Uterus (tissue), 4 donors: ENCODE data around the gene ERLIN1. TPM values are rescaled to one million over a fixed set of nuclear protein-coding genes. Genes with fewer than 3 reads are reported as not detected.
A peak's percentile ranks its signal among the peaks of the same experiment; 100 is the strongest.

Source experiments
- DNase-seq, 2 donors: peaks; one replicate each; pipeline ENCODE4 v3.0.0-alpha.2; 2019 to 2020
- H3K27ac ChIP-seq, 2 donors: fragments of 200-600 bp; sonication (generic); 1 replicate in 1 of 2; 2 replicates in 1 of 2; pipeline ENCODE4 v1.5.1; 2016 to 2018
- H3K27me3 ChIP-seq, 2 donors: fragments of 200-600 bp; sonication (generic); one replicate each; pipeline ENCODE4 v1.5.1; 2018 to 2019; ENCODE audit warnings: control low read depth in 1 of 2
- H3K36me3 ChIP-seq, 2 donors: fragments of 200-600 bp; sonication (generic); one replicate each; pipeline ENCODE4 v1.5.1; 2019; ENCODE audit warnings: control low read depth in 1 of 2
- H3K4me1 ChIP-seq, 2 donors: fragments of 200-600 bp; sonication (generic); one replicate each; pipeline ENCODE4 v1.5.1; 2018 to 2019; ENCODE audit warnings: control low read depth in 1 of 2
- H3K4me3 ChIP-seq, 2 donors: fragments of 200-600 bp; sonication (generic); 1 replicate in 1 of 2; 2 replicates in 1 of 2; pipeline ENCODE4 v1.5.1; 2018 to 2019; ENCODE audit warnings: mild to moderate bottlenecking in 1 of 2
- H3K9me3 ChIP-seq, 2 donors: fragments of 200-600 bp; sonication (generic); one replicate each; pipeline ENCODE4 v1.5.1; 2019; ENCODE audit warnings: control low read depth in 1 of 2
- POLR2A ChIP-seq, 2 donors: fragments of 450-650 bp; IDR thresholded peaks; one replicate each; pipeline ENCODE4 v1.6.1; 2016; ENCODE audit warnings: antibody characterized with exemption in 2 of 2, mild to moderate bottlenecking in 1 of 2, moderate library complexity in 1 of 2
- intact Hi-C: fragments of 100-400 bp; cut with DNase I; formaldehyde crosslinking; loops from one replicate; pipeline ENCODE4 v1.15.1; 2023; ENCODE audit warnings: low total_unique reads
- total RNA-seq, 4 donors: library from RNA; depleted of rRNA in 3 of 4; stranded (reverse); fragments of >200 nt in 3 of 4; gene quantifications; one replicate each; pipeline versions ENCODE4 v1.1.0 to v1.2.4, GENCODE V29; 2014 to 2023
- TF ChIP-seq, protein P1 (sequence below), 4 experiments: fragments of 200-600 bp in 2 of 4; fragments of 450-650 bp in 2 of 4; sonication (generic) in 2 of 4; IDR thresholded peaks; one replicate each; pipeline ENCODE4 v1.5.1; 2016 to 2019; ENCODE audit warnings: antibody characterized with exemption in 4 of 4, mild to moderate bottlenecking in 2 of 4, moderate library complexity in 1 of 4
- donor health status: DM: yes; HTN: yes; CAD: no.

Gene ERLIN1
- total RNA-seq, 4 donors from 2014 or later = 2.4 to 44.8 (median 16.7) TPM

DNA sequence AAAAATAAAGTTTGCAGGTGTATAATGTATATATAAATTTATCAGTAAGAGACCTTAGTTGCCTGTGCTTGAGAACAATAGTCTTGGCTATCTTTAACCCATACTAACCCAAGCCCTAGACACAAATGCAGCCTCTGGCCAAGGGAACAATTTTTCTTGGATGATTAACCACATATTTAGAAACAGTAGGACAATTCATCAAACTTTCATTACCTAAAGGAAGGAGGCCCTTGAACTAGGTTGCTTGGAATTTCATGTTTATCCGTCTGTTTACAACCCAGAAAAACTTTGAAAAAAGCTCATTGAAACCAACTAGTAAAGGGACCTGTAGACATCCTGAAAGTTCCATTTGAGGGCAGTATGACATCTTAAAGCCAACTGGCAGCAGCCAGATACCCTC is 8.9 kb upstream of the ERLIN1 start:
- intact Hi-C loops = no loop called here
- Histone ChIP-seq H3K4me1 (no peaks in the 10 kb centered on the region), H3K4me3 (no peak overlapping the region), H3K36me3 (no peaks in the 10 kb centered on the region), H3K27me3 (no peaks in the 10 kb centered on the region), H3K9me3 (no peaks in the 10 kb centered on the region), H3K27ac (no peak overlapping the region)
- DNase-seq = no peak
- no peak for TF ChIP-seq POLR2A (IDR thresholded peaks at IDR 0.05)
- TF ChIP-seq, protein P1, sequence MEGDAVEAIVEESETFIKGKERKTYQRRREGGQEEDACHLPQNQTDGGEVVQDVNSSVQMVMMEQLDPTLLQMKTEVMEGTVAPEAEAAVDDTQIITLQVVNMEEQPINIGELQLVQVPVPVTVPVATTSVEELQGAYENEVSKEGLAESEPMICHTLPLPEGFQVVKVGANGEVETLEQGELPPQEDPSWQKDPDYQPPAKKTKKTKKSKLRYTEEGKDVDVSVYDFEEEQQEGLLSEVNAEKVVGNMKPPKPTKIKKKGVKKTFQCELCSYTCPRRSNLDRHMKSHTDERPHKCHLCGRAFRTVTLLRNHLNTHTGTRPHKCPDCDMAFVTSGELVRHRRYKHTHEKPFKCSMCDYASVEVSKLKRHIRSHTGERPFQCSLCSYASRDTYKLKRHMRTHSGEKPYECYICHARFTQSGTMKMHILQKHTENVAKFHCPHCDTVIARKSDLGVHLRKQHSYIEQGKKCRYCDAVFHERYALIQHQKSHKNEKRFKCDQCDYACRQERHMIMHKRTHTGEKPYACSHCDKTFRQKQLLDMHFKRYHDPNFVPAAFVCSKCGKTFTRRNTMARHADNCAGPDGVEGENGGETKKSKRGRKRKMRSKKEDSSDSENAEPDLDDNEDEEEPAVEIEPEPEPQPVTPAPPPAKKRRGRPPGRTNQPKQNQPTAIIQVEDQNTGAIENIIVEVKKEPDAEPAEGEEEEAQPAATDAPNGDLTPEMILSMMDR (IDR thresholded peaks at IDR 0.05) = no peak

DNA sequence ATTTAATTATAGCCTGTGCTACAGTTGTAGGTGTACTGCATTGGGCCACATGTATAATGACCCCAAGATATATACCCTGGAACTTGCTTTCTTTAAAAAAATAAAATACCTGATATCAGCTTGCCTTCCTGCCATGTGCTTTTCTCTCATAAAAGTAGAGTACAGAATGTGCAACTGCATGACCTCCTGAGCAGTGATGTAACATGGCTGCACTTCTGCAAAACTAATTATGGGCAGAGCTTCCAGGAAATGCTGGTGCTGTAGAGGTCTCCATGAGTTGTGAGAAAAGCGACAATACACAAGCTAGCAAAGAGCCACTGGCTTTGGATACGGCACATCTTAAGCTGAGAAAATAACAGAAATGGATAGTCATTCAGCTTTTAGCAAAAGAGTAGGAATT is 6.5 kb upstream of the ERLIN1 start:
- intact Hi-C loops = no loop called here
- TF ChIP-seq POLR2A (IDR thresholded peaks at IDR 0.05) = no peak

DNA sequence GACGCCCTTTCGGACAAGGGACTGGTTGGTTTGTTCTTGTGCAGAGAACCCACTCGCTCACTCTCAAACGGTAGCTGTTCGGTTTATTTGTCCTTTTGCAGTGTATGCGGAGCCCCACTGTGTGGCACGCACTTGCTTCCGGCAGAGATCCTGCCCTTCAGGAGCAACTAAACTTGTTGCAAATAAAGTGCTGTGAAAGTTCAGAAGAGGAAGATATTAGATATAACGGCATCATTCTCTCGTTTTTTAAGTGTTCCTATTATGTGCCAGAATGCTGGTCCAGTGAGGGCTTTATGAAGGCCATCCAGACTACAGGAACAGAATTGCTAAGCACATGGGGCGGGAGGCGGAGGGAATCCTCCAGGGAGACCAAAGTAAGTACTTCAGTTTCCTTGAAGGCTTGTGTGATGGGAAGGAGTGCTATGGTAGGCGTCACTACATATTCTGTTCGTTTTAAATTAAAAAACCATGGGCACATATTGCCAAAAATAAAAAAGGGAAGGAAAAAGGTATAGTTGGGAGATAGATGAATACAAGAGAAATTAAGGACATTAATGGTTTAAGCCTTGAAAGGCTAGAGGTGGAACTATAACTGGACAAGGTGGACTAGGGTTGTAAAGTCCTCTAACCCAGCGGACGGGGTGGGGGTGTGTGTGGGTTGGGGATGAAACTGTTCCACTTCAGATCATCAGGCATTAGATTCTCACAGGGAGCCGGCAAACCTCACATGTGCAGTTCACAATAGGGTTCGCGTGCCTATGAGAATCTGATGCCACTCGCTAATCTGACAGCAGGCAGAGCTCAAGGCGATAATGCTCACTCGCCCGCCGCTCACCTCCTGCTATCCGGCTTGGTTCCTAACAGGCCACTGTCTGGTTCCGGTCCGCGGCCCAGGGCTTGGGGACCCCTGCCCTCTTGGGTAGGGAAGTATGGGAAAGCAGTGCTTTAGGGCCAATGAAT is 704 bp upstream of the ERLIN1 start:
- peak in 1 of 2 donors; percentile 31 for DNase-seq
- H3K27ac ChIP-seq = peak overlapping the region; percentile 87 to 90
- H3K4me1 ChIP-seq = peaks cover 5 to 10% of the 10 kb centered on the region in 2 donors
- no peak for TF ChIP-seq POLR2A (IDR thresholded peaks at IDR 0.05)
- TF ChIP-seq, protein P1 (IDR thresholded peaks at IDR 0.05) = no peak
- no peaks in the 10 kb centered on the region for H3K36me3 ChIP-seq
- H3K4me3 ChIP-seq = peak overlapping the region; percentile 82 to 99
- intact Hi-C loops = no loop called here
- no peaks in the 10 kb centered on the region for H3K27me3 ChIP-seq
- no peaks in the 10 kb centered on the region for H3K9me3 ChIP-seq

More for the DNA sequence above, 6.5 kb upstream of the ERLIN1 start:
- no peak overlapping the region for H3K4me3 ChIP-seq
- H3K9me3 ChIP-seq = no peaks in the 10 kb centered on the region
- no peaks in the 10 kb centered on the region for H3K36me3 ChIP-seq
- no peaks in the 10 kb centered on the region for H3K27me3 ChIP-seq
- H3K27ac ChIP-seq = no peak overlapping the region
- peaks cover under 1 to 2% of the 10 kb centered on the region in 2 donors for H3K4me1 ChIP-seq
- no peak for DNase-seq

DNA sequence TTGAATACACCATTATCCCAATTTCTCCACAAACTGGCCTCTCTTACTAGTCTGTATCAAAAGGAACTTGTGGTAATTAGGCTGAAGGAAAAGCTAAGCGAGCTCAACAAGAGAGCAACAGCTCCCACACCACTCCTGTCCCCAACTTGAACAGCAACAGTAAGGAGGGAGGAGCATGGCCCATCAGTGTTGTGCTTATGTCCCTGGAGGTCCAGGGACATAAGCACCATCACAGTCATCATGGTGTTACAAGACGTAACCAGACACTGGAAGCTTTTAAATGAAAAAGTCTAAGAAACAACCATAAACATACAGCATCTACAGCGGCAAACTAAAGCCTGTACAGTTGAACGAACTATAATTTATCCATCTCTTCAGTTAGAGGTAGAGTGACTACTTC is 989 bp downstream of the ERLIN1 start:
- DNase-seq = no peak
- H3K9me3 ChIP-seq = no peaks in the 10 kb centered on the region
- peak overlapping the region; percentile 82 to 99 for H3K4me3 ChIP-seq
- H3K27me3 ChIP-seq = no peaks in the 10 kb centered on the region
- TF ChIP-seq, protein P1 (IDR thresholded peaks at IDR 0.05) = no peak
- no peaks in the 10 kb centered on the region for H3K36me3 ChIP-seq
- intact Hi-C loops = no loop called here
- H3K27ac ChIP-seq = peak overlapping the region; percentile 87 to 90
- peaks cover 5 to 10% of the 10 kb centered on the region in 2 donors for H3K4me1 ChIP-seq

DNA sequence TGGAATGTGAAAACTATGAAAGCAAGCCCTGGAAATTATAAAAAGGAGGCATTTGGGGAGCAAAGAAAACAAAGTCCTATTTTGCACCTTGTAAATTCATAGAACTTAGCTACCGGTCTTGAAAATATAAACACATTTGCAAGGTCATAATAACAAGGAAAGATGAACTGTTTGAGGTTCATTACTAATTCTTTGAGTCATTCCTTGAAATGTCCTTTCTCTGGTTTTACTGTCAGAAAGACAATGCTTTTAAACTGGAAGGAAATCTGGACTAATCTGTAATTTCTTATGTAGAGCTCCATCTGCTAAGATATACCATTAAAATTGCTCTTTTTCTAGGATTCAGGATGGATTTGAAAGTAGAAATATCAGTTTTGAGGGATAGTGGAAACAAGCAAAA is 1.4 kb downstream of the ERLIN1 start:
- peak overlapping the region; percentile 82 to 99 for H3K4me3 ChIP-seq
- H3K27ac ChIP-seq = no peak overlapping the region
- TF ChIP-seq, protein P1 (IDR thresholded peaks at IDR 0.05) = no peak
- TF ChIP-seq POLR2A (IDR thresholded peaks at IDR 0.05) = no peak
- no peaks in the 10 kb centered on the region for H3K36me3 ChIP-seq
- DNase-seq = no peak
- peaks cover 5 to 10% of the 10 kb centered on the region in 2 donors for H3K4me1 ChIP-seq
- no peaks in the 10 kb centered on the region for H3K27me3 ChIP-seq
- no peaks in the 10 kb centered on the region for H3K9me3 ChIP-seq
- intact Hi-C loops = no loop called here
